Measurements from ENCODE around the gene KIRREL3. TPM values are rescaled to one million over a fixed set of nuclear protein-coding genes. Genes with fewer than 3 reads are reported as not detected.
"Not testable (repeated sequence)": the region's sequence is repeated elsewhere in the genome, so short reads cannot be mapped to it uniquely, and the experiment has no call there.

The KIRREL3 gene
- total and polyA plus RNA-seq, 2 donors (not counting 3 experiments of a cell fraction or from before 2014, with no cell fraction given) = not detected

DNA sequence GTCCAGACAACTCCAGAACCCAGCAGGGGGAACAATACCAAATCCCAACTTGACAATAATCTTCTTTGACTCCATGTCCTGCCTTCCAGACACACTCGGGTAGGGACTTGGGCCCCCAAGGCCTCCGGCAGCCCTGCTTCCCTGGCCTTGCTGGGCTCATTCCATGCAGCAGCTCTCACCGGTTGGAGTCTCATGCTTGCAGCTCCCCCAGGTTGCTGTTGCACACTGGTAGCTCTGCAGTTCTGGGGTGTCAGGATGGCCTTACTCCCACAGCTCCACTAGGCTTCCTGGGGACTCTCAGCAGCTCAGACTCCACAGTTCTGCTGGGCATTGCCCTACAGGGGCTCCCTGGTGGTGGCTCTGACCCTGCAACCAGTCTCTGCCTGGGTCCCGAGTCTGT is 602.3 kb downstream of the KIRREL3 start:
- no peak overlapping the region for H2AFZ ChIP-seq (ENCODE audit: low read depth, low read length)
- FAIRE-seq (no peak), DNase-seq (ENCODE audit: low read depth, low spot score) (no peak)
- no peak for TF ChIP-seq JUN (IDR thresholded peaks at IDR 0.05; ENCODE audit: borderline replicate concordance, insufficient read depth, insufficient read length, low read depth)
- no peak for TF ChIP-seq POLR2A (IDR thresholded peaks at IDR 0.05; ENCODE audit: low read depth, low read length)
- H3K79me2 ChIP-seq (ENCODE audit: control insufficient read depth, insufficient read depth, low read length) = no peaks in the 10 kb centered on the region
- intact Hi-C loops (cut with micrococcal nuclease) = no loop called here
- H3K36me3 ChIP-seq (ENCODE audit: control insufficient read depth in 2 of 2, extremely low read depth in 1 of 2, insufficient read depth in 2 of 2, low read length in 2 of 2) = no peaks in the 10 kb centered on the region
- H3K9me1 ChIP-seq (replicated peaks; ENCODE audit: control insufficient read depth, extremely low read depth, insufficient read depth, low read length) = no peaks in the 10 kb centered on the region
- no peak overlapping the region for H3K4me3 ChIP-seq (replicated peaks in 1 of 3; ENCODE audit: insufficient read depth in 1 of 3, low read depth in 1 of 3, low read length in 3 of 3)
- H3K9ac ChIP-seq (replicated peaks; ENCODE audit: extremely low read depth, insufficient read depth, low read length) = no peak overlapping the region
- H3K9me3 ChIP-seq (replicated peaks; ENCODE audit: control insufficient read depth, insufficient read depth, low read length) = no peaks in the 10 kb centered on the region
- BruUV-seq (replicated peaks) = no TSS peak
- H3K4me2 ChIP-seq (ENCODE audit: insufficient read depth, low read length) = no peak overlapping the region
- no peaks in the 10 kb centered on the region for H4K20me1 ChIP-seq (replicated peaks; ENCODE audit: control insufficient read depth, extremely low read depth, insufficient read depth, low read length)
- CTCF ChIA-PET = interaction anchor here (1.4 kb wide), 1 partner anchor 88 kb away, joined by 3 read pairs; no protein-coding TSS in a partner anchor
- dilution Hi-C loops (cut with MboI; ENCODE audit: extremely low pct_ligation_motif_present, low sequenced_read_pairs) = no loop called here
- POLR2A ChIA-PET = no interaction called here
- H3K4me1 ChIP-seq (ENCODE audit: control insufficient read depth, extremely low read depth, insufficient read depth, low read length) = no peaks in the 10 kb centered on the region
- no peaks in the 10 kb centered on the region for H3K27me3 ChIP-seq (ENCODE audit: control insufficient read depth in 2 of 2, insufficient read depth in 2 of 2, low read length in 2 of 2)
- H3K27ac ChIP-seq (ENCODE audit: insufficient read depth, low read depth, low read length) = no peak overlapping the region

DNA sequence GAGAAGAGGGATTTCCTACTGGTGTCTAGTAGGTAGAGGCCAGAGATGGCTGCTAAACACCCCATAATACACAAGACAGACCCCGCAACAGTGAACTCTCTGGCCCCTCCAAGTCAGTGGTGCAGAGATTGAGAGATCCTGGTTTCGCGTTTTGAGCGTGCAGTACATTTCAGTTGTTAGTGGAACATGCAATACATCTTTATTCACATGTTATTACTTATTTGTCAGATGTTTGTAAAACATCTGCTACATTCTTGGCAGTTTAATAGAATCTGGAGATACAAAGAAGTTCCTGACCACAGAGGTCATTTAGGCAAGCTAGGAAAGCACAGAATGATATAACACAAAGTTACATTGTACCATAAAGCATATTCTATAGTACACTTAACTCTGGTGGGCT is 603.6 kb downstream of the KIRREL3 start:
- H3K4me3 ChIP-seq (replicated peaks in 1 of 3; ENCODE audit: insufficient read depth in 1 of 3, low read depth in 1 of 3, low read length in 3 of 3) = no peak overlapping the region
- H3K9me3 ChIP-seq (replicated peaks; ENCODE audit: control insufficient read depth, insufficient read depth, low read length) = no peaks in the 10 kb centered on the region
- H3K9me1 ChIP-seq (replicated peaks; ENCODE audit: control insufficient read depth, extremely low read depth, insufficient read depth, low read length) = no peaks in the 10 kb centered on the region
- no peak overlapping the region for H3K27ac ChIP-seq (ENCODE audit: insufficient read depth, low read depth, low read length)
- H4K20me1 ChIP-seq (replicated peaks; ENCODE audit: control insufficient read depth, extremely low read depth, insufficient read depth, low read length) = no peaks in the 10 kb centered on the region
- H3K36me3 ChIP-seq (ENCODE audit: control insufficient read depth in 2 of 2, extremely low read depth in 1 of 2, insufficient read depth in 2 of 2, low read length in 2 of 2) = no peaks in the 10 kb centered on the region
- H3K79me2 ChIP-seq (ENCODE audit: control insufficient read depth, insufficient read depth, low read length) = no peaks in the 10 kb centered on the region
- no peak overlapping the region for H3K9ac ChIP-seq (replicated peaks; ENCODE audit: extremely low read depth, insufficient read depth, low read length)
- CTCF ChIA-PET = no interaction called here
- no peak for FAIRE-seq
- POLR2A ChIA-PET = no interaction called here
- BruUV-seq (replicated peaks) = no TSS peak
- dilution Hi-C loops (cut with MboI; ENCODE audit: extremely low pct_ligation_motif_present, low sequenced_read_pairs) (no loop called here), intact Hi-C loops (cut with micrococcal nuclease) (no loop called here)
- no peak overlapping the region for H2AFZ ChIP-seq (ENCODE audit: low read depth, low read length)
- H3K4me1 ChIP-seq (ENCODE audit: control insufficient read depth, extremely low read depth, insufficient read depth, low read length) = no peaks in the 10 kb centered on the region
- no peaks in the 10 kb centered on the region for H3K27me3 ChIP-seq (ENCODE audit: control insufficient read depth in 2 of 2, insufficient read depth in 2 of 2, low read length in 2 of 2)
- TF ChIP-seq POLR2A (IDR thresholded peaks at IDR 0.05; ENCODE audit: low read depth, low read length) (no peak), FOS (IDR thresholded peaks at IDR 0.05; ENCODE audit: borderline replicate concordance, insufficient read depth, low read length) (no peak), POLR2AphosphoS5 (IDR thresholded peaks at IDR 0.05; ENCODE audit: insufficient read depth, low read depth, low read length) (no peak), MYC (IDR thresholded peaks at IDR 0.05; ENCODE audit: low read depth, low read length) (no peak)
- DNase-seq (ENCODE audit: low read depth, low spot score) = no peak
- H3K4me2 ChIP-seq (ENCODE audit: insufficient read depth, low read length) = no peak overlapping the region

DNA sequence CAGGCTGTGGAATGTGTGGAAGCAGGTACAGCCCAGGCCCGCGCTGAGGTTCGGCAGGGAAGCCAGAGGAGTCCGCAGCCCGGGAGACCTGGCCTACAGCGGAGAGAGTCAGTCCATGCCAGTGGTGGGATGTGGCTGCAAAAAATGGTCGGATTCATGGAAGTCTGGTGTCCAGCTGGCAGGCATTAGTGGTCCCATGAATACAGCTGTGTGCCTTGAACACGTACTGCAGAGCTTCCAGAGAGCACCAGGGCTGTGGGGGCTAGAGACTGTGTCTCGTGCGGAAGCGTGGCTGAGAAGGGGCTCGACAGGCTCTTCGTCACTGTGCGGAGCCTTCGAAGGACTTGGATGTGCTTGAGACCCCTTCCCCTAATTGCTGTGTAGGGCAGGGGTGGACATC is 604.3 kb downstream of the KIRREL3 start:
- dilution Hi-C loops (cut with MboI; ENCODE audit: extremely low pct_ligation_motif_present, low sequenced_read_pairs); POLR2A ChIA-PET; H3K79me2 ChIP-seq (ENCODE audit: control insufficient read depth, insufficient read depth, low read length); H3K36me3 ChIP-seq (ENCODE audit: control insufficient read depth in 2 of 2, extremely low read depth in 1 of 2, insufficient read depth in 2 of 2, low read length in 2 of 2); BruUV-seq (replicated peaks); H3K4me1 ChIP-seq (ENCODE audit: control insufficient read depth, extremely low read depth, insufficient read depth, low read length); H3K4me2 ChIP-seq (ENCODE audit: insufficient read depth, low read length); H2AFZ ChIP-seq (ENCODE audit: low read depth, low read length); CTCF ChIA-PET; DNase-seq (ENCODE audit: low read depth, low spot score); H3K27me3 ChIP-seq (ENCODE audit: control insufficient read depth in 2 of 2, insufficient read depth in 2 of 2, low read length in 2 of 2); H3K9ac ChIP-seq (replicated peaks; ENCODE audit: extremely low read depth, insufficient read depth, low read length); H4K20me1 ChIP-seq (replicated peaks; ENCODE audit: control insufficient read depth, extremely low read depth, insufficient read depth, low read length); H3K9me3 ChIP-seq (replicated peaks; ENCODE audit: control insufficient read depth, insufficient read depth, low read length); H3K4me3 ChIP-seq (replicated peaks in 1 of 3; ENCODE audit: insufficient read depth in 1 of 3, low read depth in 1 of 3, low read length in 3 of 3); FAIRE-seq; intact Hi-C loops (cut with micrococcal nuclease); H3K27ac ChIP-seq (ENCODE audit: insufficient read depth, low read depth, low read length); H3K9me1 ChIP-seq (replicated peaks; ENCODE audit: control insufficient read depth, extremely low read depth, insufficient read depth, low read length): not testable (repeated sequence)

DNA sequence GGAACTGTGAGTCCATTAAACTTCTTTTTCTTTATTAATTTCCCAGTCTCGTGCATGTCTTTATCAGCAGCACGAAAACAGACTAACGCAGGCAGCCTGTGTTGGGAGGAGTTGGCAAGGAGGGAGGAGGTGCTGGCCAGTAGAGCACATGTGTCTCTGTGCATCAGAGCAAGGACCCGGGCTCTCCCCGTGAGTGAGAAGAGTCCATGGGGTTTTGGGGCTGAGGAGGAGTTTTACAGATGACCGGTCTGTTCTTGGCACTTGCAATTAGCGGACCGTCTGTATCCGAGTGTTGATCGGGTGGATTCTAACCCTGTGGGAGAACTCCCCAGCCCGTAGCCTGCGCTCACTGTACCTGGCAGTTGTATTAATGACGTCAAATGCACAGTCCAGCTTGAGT is 604.8 kb downstream of the KIRREL3 start:
- H3K27me3 ChIP-seq (ENCODE audit: control insufficient read depth in 2 of 2, insufficient read depth in 2 of 2, low read length in 2 of 2); POLR2A ChIA-PET; H3K4me3 ChIP-seq (replicated peaks in 1 of 3; ENCODE audit: insufficient read depth in 1 of 3, low read depth in 1 of 3, low read length in 3 of 3); BruUV-seq (replicated peaks); CTCF ChIA-PET; H2AFZ ChIP-seq (ENCODE audit: low read depth, low read length); H3K4me1 ChIP-seq (ENCODE audit: control insufficient read depth, extremely low read depth, insufficient read depth, low read length); H3K9me3 ChIP-seq (replicated peaks; ENCODE audit: control insufficient read depth, insufficient read depth, low read length); H3K36me3 ChIP-seq (ENCODE audit: control insufficient read depth in 2 of 2, extremely low read depth in 1 of 2, insufficient read depth in 2 of 2, low read length in 2 of 2); H3K9me1 ChIP-seq (replicated peaks; ENCODE audit: control insufficient read depth, extremely low read depth, insufficient read depth, low read length); H3K79me2 ChIP-seq (ENCODE audit: control insufficient read depth, insufficient read depth, low read length); H3K4me2 ChIP-seq (ENCODE audit: insufficient read depth, low read length); H4K20me1 ChIP-seq (replicated peaks; ENCODE audit: control insufficient read depth, extremely low read depth, insufficient read depth, low read length); intact Hi-C loops (cut with micrococcal nuclease); dilution Hi-C loops (cut with MboI; ENCODE audit: extremely low pct_ligation_motif_present, low sequenced_read_pairs); H3K27ac ChIP-seq (ENCODE audit: insufficient read depth, low read depth, low read length); H3K9ac ChIP-seq (replicated peaks; ENCODE audit: extremely low read depth, insufficient read depth, low read length); DNase-seq (ENCODE audit: low read depth, low spot score): not testable (repeated sequence)
- FAIRE-seq = peak; percentile 35

All from endothelial cell of umbilical vein (primary cell).